Type B pancreatic cell (in vitro differentiated cells): ENCODE results near the gene EPS8L2. TPM values are rescaled to one million over a fixed set of nuclear protein-coding genes. Genes with fewer than 3 reads are reported as not detected.

Experiments
- DNase-seq: peaks from one replicate; pipeline ENCODE4 v3.0.0; 2021; ENCODE audit warnings: mixed read lengths; ENCODE audit not compliant: unreplicated experiment; ENCODE audit errors: extremely low spot score
- H3K27ac Mint-ChIP-seq: 2 replicates; pipeline ENCODE4 v1.8.0; 2021; ENCODE audit warnings: mild to moderate bottlenecking, mixed read lengths
- H3K27me3 Mint-ChIP-seq: 2 replicates; pipeline ENCODE4 v1.8.0; 2021; ENCODE audit warnings: mixed read lengths
- H3K36me3 Mint-ChIP-seq: 2 replicates; pipeline ENCODE4 v1.8.0; 2021; ENCODE audit warnings: mixed read lengths
- H3K4me1 Mint-ChIP-seq: one replicate; pipeline ENCODE4 v1.8.0; 2021; ENCODE audit warnings: mixed read lengths; ENCODE audit not compliant: unreplicated experiment
- H3K4me3 Mint-ChIP-seq: 2 replicates; pipeline ENCODE4 v1.8.0; 2021; ENCODE audit warnings: mild to moderate bottlenecking, mixed read lengths
- H3K9me3 Mint-ChIP-seq: 2 replicates; pipeline ENCODE4 v1.8.0; 2021; ENCODE audit warnings: mixed read lengths
- CTCF ChIP-seq: fragments of 200-600 bp; sonication (generic); conservative IDR thresholded peaks from 2 replicates; pipeline ENCODE4 v1.5.0; 2021; ENCODE audit warnings: antibody characterized with exemption, mild to moderate bottlenecking
- total RNA-seq: library from RNA; stranded (reverse); gene quantifications from 2 replicates; pipeline ENCODE4 v1.2.1, GENCODE V29; 2021; ENCODE audit warnings: low replicate concordance

EPS8L2 gene
- total RNA-seq, 1 donor from 2014 or later = 218 TPM

GRCh38 chr11:660281-660680 lies 45.8 kb upstream of the EPS8L2 start:
- H3K4me1 Mint-ChIP-seq = no peaks in the 10 kb centered on the region
- H3K4me3 Mint-ChIP-seq = no peak overlapping the region
- H3K27ac Mint-ChIP-seq = no peak overlapping the region
- no peak for DNase-seq
- TF ChIP-seq CTCF = no peak
- no peaks in the 10 kb centered on the region for H3K27me3 Mint-ChIP-seq
- H3K36me3 Mint-ChIP-seq = peaks cover 7% of the 10 kb centered on the region
- H3K9me3 Mint-ChIP-seq = no peaks in the 10 kb centered on the region

- no peak for DNase-seq
- no peak overlapping the region for H3K4me3 Mint-ChIP-seq
- H3K36me3 Mint-ChIP-seq = peaks cover 10% of the 10 kb centered on the region
- TF ChIP-seq CTCF = no peak
- H3K27ac Mint-ChIP-seq = no peak overlapping the region
- no peaks in the 10 kb centered on the region for H3K9me3 Mint-ChIP-seq
- H3K4me1 Mint-ChIP-seq = no peaks in the 10 kb centered on the region
- H3K27me3 Mint-ChIP-seq = no peaks in the 10 kb centered on the region
Observed at GRCh38 chr11:660681-661444, 45.2 kb upstream of the EPS8L2 start.

GRCh38 chr11:662689-663274 lies 43.2 kb upstream of the EPS8L2 start:
- Mint-ChIP-seq H3K27me3 (no peaks in the 10 kb centered on the region), H3K36me3 (peaks cover 14% of the 10 kb centered on the region), H3K9me3 (no peaks in the 10 kb centered on the region), H3K4me1 (no peaks in the 10 kb centered on the region), H3K4me3 (no peak overlapping the region), H3K27ac (no peak overlapping the region)
- DNase-seq = no peak
- TF ChIP-seq CTCF = peak; percentile 81

GRCh38 chr11:665062-665703 lies 40.8 kb upstream of the EPS8L2 start:
- H3K27me3 Mint-ChIP-seq = no peaks in the 10 kb centered on the region
- peak overlapping the region; percentile 73 for H3K27ac Mint-ChIP-seq
- H3K36me3 Mint-ChIP-seq = peaks cover 14% of the 10 kb centered on the region
- no peaks in the 10 kb centered on the region for H3K9me3 Mint-ChIP-seq
- no peak overlapping the region for H3K4me3 Mint-ChIP-seq
- no peak for TF ChIP-seq CTCF
- no peak for DNase-seq
- H3K4me1 Mint-ChIP-seq = no peaks in the 10 kb centered on the region

- Mint-ChIP-seq H3K4me3 (no peak overlapping the region), H3K9me3 (no peaks in the 10 kb centered on the region), H3K27ac (peak overlapping the region; percentile 73), H3K27me3 (no peaks in the 10 kb centered on the region), H3K36me3 (peaks cover 14% of the 10 kb centered on the region), H3K4me1 (no peaks in the 10 kb centered on the region)
- no peak for DNase-seq
- no peak for TF ChIP-seq CTCF
Observed at GRCh38 chr11:665704-666281, 40.2 kb upstream of the EPS8L2 start.
